H9 (cell line): ENCODE results near the gene SLC7A9. TPM values are rescaled to one million over a fixed set of nuclear protein-coding genes. Genes with fewer than 3 reads are reported as not detected.

Experiments
- DNase-seq: peaks from one replicate; pipeline ENCODE4 v3.0.0-alpha.2; 2017
- H2AFZ ChIP-seq: one replicate; pipeline ENCODE4 v1.6.1; 2013; ENCODE audit warnings: mild to moderate bottlenecking, low read length, control low read depth, moderate library complexity
- H2AK5ac ChIP-seq: 2 replicates; pipeline ENCODE4 v1.6.1; 2013; ENCODE audit warnings: low read length, control low read depth, mixed read lengths; ENCODE audit not compliant: insufficient read length
- H2BK120ac ChIP-seq: one replicate; pipeline ENCODE4 v1.6.1; 2013; ENCODE audit warnings: low read depth, mild to moderate bottlenecking, low read length, control low read depth, inconsistent platforms; ENCODE audit not compliant: poor library complexity, severe bottlenecking
- H2BK12ac ChIP-seq: 2 replicates; pipeline ENCODE4 v1.6.1; 2013; ENCODE audit warnings: low read length, control low read depth, mixed read lengths, low read depth; ENCODE audit not compliant: insufficient read length
- H2BK15ac ChIP-seq: 2 replicates; pipeline ENCODE4 v1.6.1; 2013; ENCODE audit warnings: low read depth, low read length, control low read depth
- H2BK20ac ChIP-seq: one replicate; pipeline ENCODE4 v1.6.1; 2013; ENCODE audit warnings: low read depth, mild to moderate bottlenecking, low read length, control low read depth, inconsistent platforms; ENCODE audit not compliant: poor library complexity, severe bottlenecking
- H2BK5ac ChIP-seq: 2 replicates; pipeline ENCODE4 v1.6.1; 2013; ENCODE audit warnings: low read length, control low read depth, mixed read lengths; ENCODE audit not compliant: insufficient read length
- H3K14ac ChIP-seq: 2 replicates; pipeline ENCODE4 v1.6.1; 2013; ENCODE audit warnings: low read length, control low read depth; ENCODE audit not compliant: insufficient read depth
- H3K18ac ChIP-seq: 2 replicates; pipeline ENCODE4 v1.6.1; 2013; ENCODE audit warnings: low read depth, mild to moderate bottlenecking, mixed read lengths, low read length, control low read depth; ENCODE audit not compliant: insufficient read length
- H3K23ac ChIP-seq: 2 replicates; pipeline ENCODE4 v1.6.1; 2013; ENCODE audit warnings: low read length, control low read depth, mixed read lengths, low read depth; ENCODE audit not compliant: insufficient read length
- H3K23me2 ChIP-seq: 2 replicates; pipeline ENCODE4 v1.6.1; 2013; ENCODE audit warnings: low read depth, mild to moderate bottlenecking, mixed read lengths, low read length, control low read depth; ENCODE audit not compliant: insufficient read length, poor library complexity, severe bottlenecking
- H3K27ac ChIP-seq: 2 replicates; pipeline ENCODE4 v1.5.1; 2013; ENCODE audit warnings: low read length, control low read depth, mixed read lengths, low read depth; ENCODE audit not compliant: insufficient read length
- H3K27me3 ChIP-seq: 2 replicates; pipeline ENCODE4 v1.6.1; 2013; ENCODE audit warnings: low read length, control low read depth, inconsistent platforms; ENCODE audit not compliant: insufficient read depth
- H3K4ac ChIP-seq: 2 replicates; pipeline ENCODE4 v1.6.1; 2013; ENCODE audit warnings: low read depth, mild to moderate bottlenecking, control low read depth, inconsistent platforms, low read length, moderate library complexity
- H3K4me1 ChIP-seq: 2 replicates; pipeline ENCODE4 v1.6.1; 2013; ENCODE audit warnings: low read length, control low read depth, inconsistent platforms; ENCODE audit not compliant: insufficient read depth
- H3K4me2 ChIP-seq: 2 replicates; pipeline ENCODE4 v1.6.1; 2013; ENCODE audit warnings: low read length, control low read depth, mixed read lengths; ENCODE audit not compliant: insufficient read length, insufficient read depth
- H3K56ac ChIP-seq: 2 replicates; pipeline ENCODE4 v1.6.1; 2013; ENCODE audit warnings: low read depth, mild to moderate bottlenecking, mixed read lengths, low read length, control low read depth; ENCODE audit not compliant: insufficient read length
- H3K79me1 ChIP-seq: 2 replicates; pipeline ENCODE4 v1.6.1; 2013; ENCODE audit warnings: low read depth, mild to moderate bottlenecking, moderate library complexity, low read length, control low read depth, inconsistent platforms; ENCODE audit not compliant: insufficient read depth, poor library complexity, severe bottlenecking
- H3K79me2 ChIP-seq: 2 replicates; pipeline ENCODE4 v1.6.1; 2013; ENCODE audit warnings: low read length, control low read depth, inconsistent platforms; ENCODE audit not compliant: insufficient read depth
- H3K9ac ChIP-seq: 2 replicates; pipeline ENCODE4 v1.6.1; 2013; ENCODE audit warnings: low read length, control low read depth, mixed read lengths; ENCODE audit not compliant: insufficient read length; ENCODE audit errors: extremely low read depth
- H3K9me3 ChIP-seq: one replicate; pipeline ENCODE4 v1.6.1; 2013; ENCODE audit warnings: low read depth, low read length, inconsistent platforms; ENCODE audit not compliant: control insufficient read depth
- H3T11ph ChIP-seq: one replicate; pipeline ENCODE4 v1.6.1; 2013; ENCODE audit warnings: mild to moderate bottlenecking, low read length, control low read depth, inconsistent platforms
- H4K20me1 ChIP-seq: one replicate; pipeline ENCODE4 v1.6.1; 2013; ENCODE audit not compliant: control insufficient read depth, insufficient read length, insufficient read depth
- H4K5ac ChIP-seq: 2 replicates; pipeline ENCODE4 v1.6.1; 2013; ENCODE audit warnings: low read depth, mild to moderate bottlenecking, mixed read lengths, low read length, control low read depth; ENCODE audit not compliant: insufficient read length
- H4K8ac ChIP-seq: replicated peaks from 2 replicates; pipeline ENCODE4 v1.6.1; 2013; ENCODE audit warnings: low read length, control low read depth, mixed read lengths, low read depth; ENCODE audit not compliant: insufficient read length
- H4K91ac ChIP-seq: 2 replicates; pipeline ENCODE4 v1.6.1; 2013; ENCODE audit warnings: low read depth, mild to moderate bottlenecking, moderate library complexity, mixed read lengths, low read length, control low read depth; ENCODE audit not compliant: insufficient read length
- H3K27ac Mint-ChIP-seq, 3 experiments: 2 replicates in 2 of 3; 3 replicates in 1 of 3; pipeline ENCODE4 v1.8.0; 2020 to 2021; ENCODE audit warnings: mixed read lengths in 3 of 3, mild to moderate bottlenecking in 1 of 3, moderate library complexity in 1 of 3
- H3K27me3 Mint-ChIP-seq: 2 replicates; pipeline ENCODE4 v1.8.0; 2021; ENCODE audit warnings: low read depth, mild to moderate bottlenecking, moderate library complexity, mixed read lengths
- H3K36me3 Mint-ChIP-seq, 3 experiments: 2 replicates in 2 of 3; 3 replicates in 1 of 3; pipeline ENCODE4 v1.8.0; 2020 to 2021; ENCODE audit warnings: low read depth in 3 of 3, mixed read lengths in 3 of 3; ENCODE audit not compliant: insufficient read depth in 1 of 3
- H3K4me1 Mint-ChIP-seq, 2 experiments: 2 replicates each; pipeline ENCODE4 v1.8.0; 2020; ENCODE audit warnings: mixed read lengths in 2 of 2
- H3K4me3 Mint-ChIP-seq, 2 experiments: 2 replicates in 1 of 2; 3 replicates in 1 of 2; pipeline ENCODE4 v1.8.0; 2020 to 2021; ENCODE audit warnings: mild to moderate bottlenecking in 2 of 2, mixed read lengths in 2 of 2, moderate library complexity in 1 of 2
- H3K9me3 Mint-ChIP-seq, 2 experiments: 2 replicates in 1 of 2; 3 replicates in 1 of 2; pipeline ENCODE4 v1.8.0; 2020; ENCODE audit warnings: mild to moderate bottlenecking in 2 of 2, mixed read lengths in 2 of 2, moderate library complexity in 1 of 2
- CTCF ChIP-seq: fragments of 200-600 bp; sonication (generic); conservative IDR thresholded peaks from 3 replicates; pipeline ENCODE4 v1.8.0; 2021; ENCODE audit warnings: antibody characterized with exemption, mild to moderate bottlenecking
- WGBS: extraction: QIAGEN DNeasy Blood & Tissue Kit; methylation state at CpG from one replicate; pipeline ENCODE4 v1.1.7; 2013; ENCODE audit warnings: missing lambda C conversion rate, low lambda C conversion rate, mixed read lengths; ENCODE audit not compliant: insufficient read length; ENCODE audit errors: extremely low coverage; 5-methylcytosine and 5-hydroxymethylcytosine counted together
- total RNA-seq: library from RNA; stranded (reverse); gene quantifications from 2 replicates; pipeline ENCODE4 v1.2.1, GENCODE V29; 2021

The SLC7A9 gene
- total RNA-seq, 1 experiment from 2014 or later: not detected

- H4K91ac ChIP-seq: no peak overlapping the region
- no peak overlapping the region for H3K4me2 ChIP-seq
- H3K18ac ChIP-seq: no peak overlapping the region
- no peak overlapping the region for H3K14ac ChIP-seq
- no peak overlapping the region for H2BK12ac ChIP-seq
- no peak overlapping the region for H3T11ph ChIP-seq
- H3K79me1 ChIP-seq: no peaks in the 10 kb centered on the region
- H2BK20ac ChIP-seq: no peak overlapping the region
- H2BK120ac ChIP-seq: no peak overlapping the region
- no peak overlapping the region for H2AFZ ChIP-seq
- no peak overlapping the region for H3K56ac ChIP-seq
- no peaks in the 10 kb centered on the region for H3K23me2 ChIP-seq
- H3K79me2 ChIP-seq: no peaks in the 10 kb centered on the region
- no peak overlapping the region for H4K8ac ChIP-seq
- 0 out of 5 replicates have a peak, but pooled peaks cover 0 to 2% of the 10 kb centered on the region in 2 experiments for H3K9me3 Mint-ChIP-seq
- H3K4me1 ChIP-seq: no peaks in the 10 kb centered on the region
- no peak overlapping the region for H2BK15ac ChIP-seq
- peaks cover 7% of the 10 kb centered on the region for H3K27me3 Mint-ChIP-seq
- H3K4ac ChIP-seq: no peak overlapping the region
- H3K23ac ChIP-seq: no peak overlapping the region
- H2BK5ac ChIP-seq: no peak overlapping the region
- no CpG with 5 or more reads among the region's 15 CpGs for WGBS
- no peaks in the 10 kb centered on the region for H3K9me3 ChIP-seq
- no peak overlapping the region for H3K4me3 Mint-ChIP-seq
- TF ChIP-seq CTCF: no peak
- H3K27me3 ChIP-seq: no peaks in the 10 kb centered on the region
- H3K4me1 Mint-ChIP-seq: peaks cover 25 to 39% of the 10 kb centered on the region in 2 experiments
- no peak overlapping the region for H4K5ac ChIP-seq
- no peak overlapping the region for H3K9ac ChIP-seq
- no peak for DNase-seq
- H3K27ac ChIP-seq: no peak overlapping the region
- no peaks in the 10 kb centered on the region for H4K20me1 ChIP-seq
- H3K36me3 Mint-ChIP-seq: no peaks in the 10 kb centered on the region
- no peak overlapping the region for H2AK5ac ChIP-seq
- no peak overlapping the region for H3K27ac Mint-ChIP-seq
Observed at GRCh38 chr19:32813862-32814425, 55.6 kb downstream of the SLC7A9 start.
